Activated CD8-positive, alpha-beta memory T cell treated with anti-CD3 and anti-CD28 coated beads for 1 hour (primary cell): ENCODE data around the gene TMEM170A.

ENCODE experiments used
- DNase-seq, 2 donors: peaks; one replicate each; pipeline ENCODE4 v3.0.0-alpha.2; 2020; ENCODE audit warnings: low read depth in 1 of 2; ENCODE audit errors: extremely low read depth in 1 of 2

TMEM170A gene

GRCh38 chr16:75406943-75407342 is 57.5 kb downstream of the TMEM170A start:
- no peak for DNase-seq

GRCh38 chr16:75402821-75403475 is 61.5 kb downstream of the TMEM170A start:
- no peak for DNase-seq

GRCh38 chr16:75402159-75402820 is 62.2 kb downstream of the TMEM170A start:
- no peak for DNase-seq

GRCh38 chr16:75401691-75402090 is 62.8 kb downstream of the TMEM170A start:
- DNase-seq: no peak

- no peak for DNase-seq
These were observed 66.2 kb downstream of the TMEM170A start for GRCh38 chr16:75398333-75398732.

- no peak for DNase-seq
These were observed 69.5 kb downstream of the TMEM170A start for GRCh38 chr16:75394941-75395340.
